Measurements from ENCODE around the gene COL9A3. TPM values are rescaled to one million over a fixed set of nuclear protein-coding genes. Genes with fewer than 3 reads are reported as not detected.

The COL9A3 gene
- polyA plus RNA-seq, 2 of the 4 experiments (the other 2 are of a cell fraction) = 0.41 to 0.49 TPM

GRCh38 chr20:62792940-62793756 lies 23.7 kb upstream of the COL9A3 start:
- H3K9me3 ChIP-seq = no peaks in the 10 kb centered on the region
- WGBS (ENCODE audit: missing lambda C conversion rate) = 82% methylated on average over 21 of the region's 22 CpGs
- ATAC-seq (no peak), FAIRE-seq (no peak), DNase-seq (ENCODE audit: low read depth in 1 of 2, low spot score in 1 of 2) (no peak)
- ChIA-PET POLR2A (interaction anchor here (1.4 to 1.7 kb wide), 2 partner anchors 9 to 89 kb away, joined by 3 to 16 read pairs; no protein-coding TSS in a partner anchor), CTCF (interaction anchor here (0.7 to 10.3 kb wide), 22 partner anchors 11 to 383 kb away, joined by 3 to 311 read pairs (median 16); partner anchors contain the start of gene NTSR1)
- H3K27ac ChIP-seq = peak overlapping the region; percentile 77 to 81; a peak in 5 of 6 replicates
- H3K4me2 ChIP-seq = peak overlapping the region; percentile 87
- peaks cover 24% of the 10 kb centered on the region for H3K4me1 ChIP-seq
- no peak overlapping the region for H3K4me3 ChIP-seq
- TF ChIP-seq HDAC2 (IDR thresholded peaks at IDR 0.05) (no peak), TFCP2L1 (CRISPR knock-in tag; IDR thresholded peaks at IDR 0.05) (no peak), EHF (CRISPR knock-in tag; IDR thresholded peaks at IDR 0.05) (no peak), SMC3 (IDR thresholded peaks at IDR 0.05) (no peak), PHF8 (IDR thresholded peaks at IDR 0.05; ENCODE audit: borderline replicate concordance, low read depth) (no peak)
- TF ChIP-seq, protein P1, sequence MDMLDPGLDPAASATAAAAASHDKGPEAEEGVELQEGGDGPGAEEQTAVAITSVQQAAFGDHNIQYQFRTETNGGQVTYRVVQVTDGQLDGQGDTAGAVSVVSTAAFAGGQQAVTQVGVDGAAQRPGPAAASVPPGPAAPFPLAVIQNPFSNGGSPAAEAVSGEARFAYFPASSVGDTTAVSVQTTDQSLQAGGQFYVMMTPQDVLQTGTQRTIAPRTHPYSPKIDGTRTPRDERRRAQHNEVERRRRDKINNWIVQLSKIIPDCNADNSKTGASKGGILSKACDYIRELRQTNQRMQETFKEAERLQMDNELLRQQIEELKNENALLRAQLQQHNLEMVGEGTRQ (IDR thresholded peaks at IDR 0.05) = no peak
- TF ChIP-seq, protein P2, sequence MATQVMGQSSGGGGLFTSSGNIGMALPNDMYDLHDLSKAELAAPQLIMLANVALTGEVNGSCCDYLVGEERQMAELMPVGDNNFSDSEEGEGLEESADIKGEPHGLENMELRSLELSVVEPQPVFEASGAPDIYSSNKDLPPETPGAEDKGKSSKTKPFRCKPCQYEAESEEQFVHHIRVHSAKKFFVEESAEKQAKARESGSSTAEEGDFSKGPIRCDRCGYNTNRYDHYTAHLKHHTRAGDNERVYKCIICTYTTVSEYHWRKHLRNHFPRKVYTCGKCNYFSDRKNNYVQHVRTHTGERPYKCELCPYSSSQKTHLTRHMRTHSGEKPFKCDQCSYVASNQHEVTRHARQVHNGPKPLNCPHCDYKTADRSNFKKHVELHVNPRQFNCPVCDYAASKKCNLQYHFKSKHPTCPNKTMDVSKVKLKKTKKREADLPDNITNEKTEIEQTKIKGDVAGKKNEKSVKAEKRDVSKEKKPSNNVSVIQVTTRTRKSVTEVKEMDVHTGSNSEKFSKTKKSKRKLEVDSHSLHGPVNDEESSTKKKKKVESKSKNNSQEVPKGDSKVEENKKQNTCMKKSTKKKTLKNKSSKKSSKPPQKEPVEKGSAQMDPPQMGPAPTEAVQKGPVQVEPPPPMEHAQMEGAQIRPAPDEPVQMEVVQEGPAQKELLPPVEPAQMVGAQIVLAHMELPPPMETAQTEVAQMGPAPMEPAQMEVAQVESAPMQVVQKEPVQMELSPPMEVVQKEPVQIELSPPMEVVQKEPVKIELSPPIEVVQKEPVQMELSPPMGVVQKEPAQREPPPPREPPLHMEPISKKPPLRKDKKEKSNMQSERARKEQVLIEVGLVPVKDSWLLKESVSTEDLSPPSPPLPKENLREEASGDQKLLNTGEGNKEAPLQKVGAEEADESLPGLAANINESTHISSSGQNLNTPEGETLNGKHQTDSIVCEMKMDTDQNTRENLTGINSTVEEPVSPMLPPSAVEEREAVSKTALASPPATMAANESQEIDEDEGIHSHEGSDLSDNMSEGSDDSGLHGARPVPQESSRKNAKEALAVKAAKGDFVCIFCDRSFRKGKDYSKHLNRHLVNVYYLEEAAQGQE (IDR thresholded peaks at IDR 0.05) = no peak
- TF ChIP-seq, protein P3, sequence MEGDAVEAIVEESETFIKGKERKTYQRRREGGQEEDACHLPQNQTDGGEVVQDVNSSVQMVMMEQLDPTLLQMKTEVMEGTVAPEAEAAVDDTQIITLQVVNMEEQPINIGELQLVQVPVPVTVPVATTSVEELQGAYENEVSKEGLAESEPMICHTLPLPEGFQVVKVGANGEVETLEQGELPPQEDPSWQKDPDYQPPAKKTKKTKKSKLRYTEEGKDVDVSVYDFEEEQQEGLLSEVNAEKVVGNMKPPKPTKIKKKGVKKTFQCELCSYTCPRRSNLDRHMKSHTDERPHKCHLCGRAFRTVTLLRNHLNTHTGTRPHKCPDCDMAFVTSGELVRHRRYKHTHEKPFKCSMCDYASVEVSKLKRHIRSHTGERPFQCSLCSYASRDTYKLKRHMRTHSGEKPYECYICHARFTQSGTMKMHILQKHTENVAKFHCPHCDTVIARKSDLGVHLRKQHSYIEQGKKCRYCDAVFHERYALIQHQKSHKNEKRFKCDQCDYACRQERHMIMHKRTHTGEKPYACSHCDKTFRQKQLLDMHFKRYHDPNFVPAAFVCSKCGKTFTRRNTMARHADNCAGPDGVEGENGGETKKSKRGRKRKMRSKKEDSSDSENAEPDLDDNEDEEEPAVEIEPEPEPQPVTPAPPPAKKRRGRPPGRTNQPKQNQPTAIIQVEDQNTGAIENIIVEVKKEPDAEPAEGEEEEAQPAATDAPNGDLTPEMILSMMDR (IDR thresholded peaks at IDR 0.05) = no peak
- TF ChIP-seq, protein P4, sequence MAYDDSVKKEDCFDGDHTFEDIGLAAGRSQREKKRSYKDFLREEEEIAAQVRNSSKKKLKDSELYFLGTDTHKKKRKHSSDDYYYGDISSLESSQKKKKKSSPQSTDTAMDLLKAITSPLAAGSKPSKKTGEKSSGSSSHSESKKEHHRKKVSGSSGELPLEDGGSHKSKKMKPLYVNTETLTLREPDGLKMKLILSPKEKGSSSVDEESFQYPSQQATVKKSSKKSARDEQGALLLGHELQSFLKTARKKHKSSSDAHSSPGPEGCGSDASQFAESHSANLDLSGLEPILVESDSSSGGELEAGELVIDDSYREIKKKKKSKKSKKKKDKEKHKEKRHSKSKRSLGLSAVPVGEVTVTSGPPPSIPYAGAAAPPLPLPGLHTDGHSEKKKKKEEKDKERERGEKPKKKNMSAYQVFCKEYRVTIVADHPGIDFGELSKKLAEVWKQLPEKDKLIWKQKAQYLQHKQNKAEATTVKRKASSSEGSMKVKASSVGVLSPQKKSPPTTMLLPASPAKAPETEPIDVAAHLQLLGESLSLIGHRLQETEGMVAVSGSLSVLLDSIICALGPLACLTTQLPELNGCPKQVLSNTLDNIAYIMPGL (CRISPR knock-in tag; IDR thresholded peaks at IDR 0.05; ENCODE audit: borderline replicate concordance) = no peak

GRCh38 chr20:62793757-62794006 lies 23.2 kb upstream of the COL9A3 start:
- peak overlapping the region; percentile 77 to 81 for H3K27ac ChIP-seq
- FAIRE-seq (no peak), DNase-seq (ENCODE audit: low read depth in 1 of 2, low spot score in 1 of 2) (no peak), ATAC-seq (no peak)
- no peak for TF ChIP-seq TP53 (CRISPR knock-in tag; IDR thresholded peaks at IDR 0.05)
- TF ChIP-seq, protein P1 (IDR thresholded peaks at IDR 0.05) = peak; percentile 57
- H3K4me2 ChIP-seq = peak overlapping the region; percentile 87
- POLR2A ChIA-PET = interaction anchor here (0.9 to 1.7 kb wide), 8 partner anchors 9 to 170 kb away, joined by 3 to 16 read pairs (median 5); partner anchors contain the start of gene SLCO4A1
- H3K9me3 ChIP-seq = no peaks in the 10 kb centered on the region
- whole genome bisulfite sequencing (ENCODE audit: missing lambda C conversion rate) = 43% methylated on average over 3 of the region's 7 CpGs
- CTCF ChIA-PET = interaction anchor here (1.0 to 10.3 kb wide), 5 partner anchors 14 to 177 kb away, joined by 3 to 311 read pairs (median 12); partner anchors contain the start of gene NTSR1
- H3K4me1 ChIP-seq = peaks cover 29% of the 10 kb centered on the region
- peak overlapping the region; percentile 28; the same call in 1 of the 3 replicates for H3K4me3 ChIP-seq

All from A549 (cell line).